ENCODE data around the gene KLF12. TPM values are rescaled to one million over a fixed set of nuclear protein-coding genes. Genes with fewer than 3 reads are reported as not detected.

Gene KLF12
- total RNA-seq, 2 donors from 2014 or later = 19.9 to 23.8 TPM

GRCh38 chr13:74136084-74136658, 2.0 kb upstream of the KLF12 start:
- Histone ChIP-seq H3K27ac (peak overlapping the region; percentile 98 to 99), H3K27me3 (replicated peaks; ENCODE audit: insufficient read depth) (no peaks in the 10 kb centered on the region), H3K9me3 (no peaks in the 10 kb centered on the region), H3K4me3 (peak overlapping the region; percentile 84), H3K36me3 (no peaks in the 10 kb centered on the region), H3K4me1 (ENCODE audit: control insufficient read depth in 1 of 2, low read depth in 2 of 2) (peaks cover 6 to 7% of the 10 kb centered on the region in 2 donors)
- no peak for ATAC-seq (ENCODE audit: insufficient number of reproducible peaks, low FRiP score, low read depth)
- no peak for TF ChIP-seq CTCF (IDR thresholded peaks at IDR 0.05)
- no peak for DNase-seq (ENCODE audit: low spot score)

DNA sequence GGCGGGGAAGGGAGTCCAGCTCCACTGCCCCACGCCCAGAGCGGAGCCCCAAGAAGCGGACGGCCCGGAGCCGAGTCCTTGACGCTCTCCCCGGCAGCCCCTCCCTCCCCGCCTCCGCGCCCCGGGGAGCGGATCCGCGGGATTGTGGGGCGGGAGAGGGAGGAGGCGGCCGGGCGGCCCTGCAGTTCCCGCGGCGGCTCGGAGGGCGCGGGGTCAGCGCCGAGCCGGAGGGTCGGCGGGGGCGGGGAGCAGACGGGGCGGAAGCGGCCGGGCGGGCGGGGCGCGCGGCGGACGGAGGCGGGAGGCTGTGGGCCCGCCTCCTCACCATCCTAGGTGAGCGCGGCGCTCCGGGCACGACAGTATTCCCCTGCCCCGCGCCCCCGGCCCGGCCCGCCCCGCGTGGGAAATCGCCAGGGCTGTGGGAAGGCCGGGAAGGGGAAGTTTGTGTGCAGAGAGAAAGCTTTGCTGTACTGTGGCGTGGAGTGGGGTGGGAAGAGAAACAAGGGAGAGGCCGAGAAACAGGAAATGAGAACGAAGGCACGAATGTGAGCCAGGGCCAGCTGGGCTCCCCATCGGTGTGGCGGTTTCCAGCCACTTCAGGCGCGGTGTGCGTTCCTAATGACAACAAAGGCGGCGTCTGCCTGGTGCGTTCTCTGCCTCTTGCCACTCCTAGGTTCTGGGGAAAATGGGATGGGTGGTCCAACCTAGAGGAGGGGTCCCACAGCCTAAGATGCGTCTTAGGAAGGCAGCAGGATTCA, 1.3 kb upstream of the KLF12 start:
- Histone ChIP-seq H3K27me3 (replicated peaks; ENCODE audit: insufficient read depth) (no peaks in the 10 kb centered on the region), H3K27ac (peak overlapping the region; percentile 98 to 99), H3K36me3 (no peaks in the 10 kb centered on the region), H3K4me3 (peak overlapping the region; percentile 84), H3K9me3 (no peaks in the 10 kb centered on the region), H3K4me1 (ENCODE audit: control insufficient read depth in 1 of 2, low read depth in 2 of 2) (peaks cover 10 to 11% of the 10 kb centered on the region in 2 donors)
- DNase-seq (ENCODE audit: low spot score) (peak; percentile 5), ATAC-seq (ENCODE audit: insufficient number of reproducible peaks, low FRiP score, low read depth) (peak; percentile 51)
- no peak for TF ChIP-seq CTCF (IDR thresholded peaks at IDR 0.05)

DNA sequence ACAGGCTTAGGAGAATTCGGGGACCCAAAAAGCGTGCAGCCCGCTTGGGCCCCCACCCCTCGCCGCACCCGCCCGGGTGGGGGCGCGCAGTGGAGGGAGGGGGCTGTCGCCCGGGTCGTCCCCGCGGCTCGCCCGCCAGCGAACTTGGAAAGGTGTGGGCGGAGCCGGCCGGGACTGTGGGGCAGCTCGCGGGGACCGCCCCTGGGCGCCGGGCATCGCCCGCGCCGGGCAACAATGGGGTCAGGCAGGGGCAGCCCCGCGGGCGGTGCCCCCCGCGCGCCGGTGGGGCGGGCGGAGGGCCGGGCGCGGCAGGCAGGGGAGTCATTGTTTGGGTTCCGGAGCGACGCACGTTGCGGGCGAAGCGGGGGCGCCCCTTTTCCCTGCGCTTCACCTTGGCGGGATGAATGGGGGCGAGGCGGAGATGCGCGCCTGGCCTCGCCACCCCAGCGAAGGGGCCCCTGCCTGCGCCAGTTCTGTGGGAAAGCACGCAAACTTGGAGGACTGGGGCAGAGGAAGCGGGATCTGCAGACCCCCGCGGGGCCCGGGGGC, 647 bp upstream of the KLF12 start:
- no peaks in the 10 kb centered on the region for H3K27me3 ChIP-seq (replicated peaks; ENCODE audit: insufficient read depth)
- no peak for TF ChIP-seq CTCF (IDR thresholded peaks at IDR 0.05)
- ATAC-seq (ENCODE audit: insufficient number of reproducible peaks, low FRiP score, low read depth) = peak; percentile 59
- H3K36me3 ChIP-seq = no peaks in the 10 kb centered on the region
- DNase-seq (ENCODE audit: low spot score) = peak; percentile 5
- H3K4me3 ChIP-seq = peak overlapping the region; percentile 84
- peaks cover 16 to 18% of the 10 kb centered on the region in 2 donors for H3K4me1 ChIP-seq (ENCODE audit: control insufficient read depth in 1 of 2, low read depth in 2 of 2)
- peak overlapping the region; percentile 98 to 99 for H3K27ac ChIP-seq
- H3K9me3 ChIP-seq = no peaks in the 10 kb centered on the region

DNA sequence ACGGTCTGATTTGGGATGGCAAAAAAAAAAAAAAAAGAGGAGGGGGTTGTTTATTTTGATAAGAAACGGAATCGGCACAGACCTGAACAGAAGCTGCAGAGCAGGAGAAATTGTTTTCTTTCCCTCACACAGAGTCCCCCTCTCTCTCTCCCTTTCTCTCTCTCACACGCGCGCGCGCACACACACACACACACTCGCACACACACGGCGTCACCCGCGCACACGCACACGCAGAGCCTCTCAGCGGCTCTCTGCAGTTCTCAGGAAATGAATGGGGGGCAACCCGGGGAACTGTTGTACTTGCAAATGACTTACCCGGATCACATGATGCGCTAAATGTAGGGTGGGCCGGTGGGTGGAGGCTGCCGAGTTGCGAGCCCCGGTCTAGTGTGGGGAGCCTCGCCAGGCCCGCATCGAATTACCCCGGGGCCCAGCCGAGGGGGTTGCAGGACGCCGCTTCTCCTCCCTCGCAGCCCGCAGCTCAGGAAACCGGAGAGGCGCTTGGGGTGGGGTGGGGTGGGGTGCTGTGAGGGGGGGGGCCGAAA, 475 bp downstream of the KLF12 start:
- Histone ChIP-seq H3K4me1 (ENCODE audit: control insufficient read depth in 1 of 2, low read depth in 2 of 2) (peaks cover 24 to 27% of the 10 kb centered on the region in 2 donors), H3K4me3 (peak overlapping the region; percentile 84), H3K9me3 (no peaks in the 10 kb centered on the region), H3K27me3 (replicated peaks; ENCODE audit: insufficient read depth) (no peaks in the 10 kb centered on the region), H3K27ac (peak overlapping the region; percentile 85 to 98), H3K36me3 (no peaks in the 10 kb centered on the region)
- no peak for TF ChIP-seq CTCF (IDR thresholded peaks at IDR 0.05)
- peak; percentile 69 for DNase-seq (ENCODE audit: low spot score)
- peak; percentile 14 for ATAC-seq (ENCODE audit: insufficient number of reproducible peaks, low FRiP score, low read depth)
